Measurements from ENCODE around the gene RPL4. TPM values are rescaled to one million over a fixed set of nuclear protein-coding genes. Genes with fewer than 3 reads are reported as not detected.

The RPL4 gene
- polyA plus RNA-seq, 3 donors = 533 to 1,696 (median 536) TPM

DNA sequence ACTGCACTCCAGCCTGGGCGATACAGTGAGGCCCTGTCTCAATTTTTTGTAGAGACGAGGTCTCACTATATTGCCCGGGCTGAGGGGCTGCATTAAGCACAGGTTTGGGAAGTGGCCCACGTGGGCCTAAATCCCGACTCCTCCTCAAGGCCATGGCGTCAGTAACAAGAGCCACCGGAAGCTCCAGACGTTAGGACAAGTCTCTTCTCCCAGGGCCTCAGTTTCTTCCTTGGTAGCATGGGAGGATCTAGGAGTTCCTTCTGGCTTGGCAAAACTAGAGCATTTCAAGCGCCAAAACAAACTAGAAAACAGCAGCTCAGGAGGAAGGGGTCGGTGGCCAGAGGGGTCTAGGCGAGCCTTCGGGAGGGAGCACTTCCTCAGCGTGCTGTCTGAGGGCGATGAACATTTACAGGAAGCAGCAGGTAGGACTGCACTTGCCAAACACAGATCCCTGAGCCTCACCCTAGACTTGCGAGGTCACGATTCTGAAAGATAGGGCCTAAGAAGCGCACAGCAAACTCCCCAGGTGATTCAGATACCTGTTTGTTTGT lies 7.6 kb downstream of the RPL4 start:
- peak overlapping the region; percentile 94 to 96 for H3K4me3 Mint-ChIP-seq
- peaks cover 46 to 60% of the 10 kb centered on the region in 2 donors for H3K36me3 ChIP-seq (replicated peaks in 1 of 2; ENCODE audit: control insufficient read depth in 1 of 2, insufficient read depth in 2 of 2, low read length in 2 of 2)
- peak overlapping the region; percentile 95 for H3K4me2 ChIP-seq (replicated peaks; ENCODE audit: extremely low read depth, low read length, poor library complexity, severe bottlenecking)
- H3K4me3 ChIP-seq (replicated peaks in 1 of 3; ENCODE audit: low read depth in 2 of 3, low read length in 3 of 3) = peak overlapping the region; percentile 74 to 95 (median 75)
- H3K9me3 ChIP-seq (replicated peaks in 1 of 2; ENCODE audit: control insufficient read depth in 1 of 2, insufficient read depth in 1 of 2, low read length in 2 of 2) = no peaks in the 10 kb centered on the region
- H2AFZ ChIP-seq (ENCODE audit: insufficient read depth, low read depth, low read length, poor library complexity, severe bottlenecking) = peak overlapping the region; percentile 89
- DNase-seq = peak in 2 of 3 donors; percentile 23 to 47
- peaks cover 0 to 2% (median 0%) of the 10 kb centered on the region in 3 donors for H3K27me3 Mint-ChIP-seq (ENCODE audit: low read depth in 3 of 3)
- peaks cover 37% of the 10 kb centered on the region for H4K20me1 ChIP-seq (ENCODE audit: insufficient read depth, low read length)
- peak overlapping the region; percentile 94 to 99 (median 98) for H3K27ac Mint-ChIP-seq
- intact Hi-C loops (cut with micrococcal nuclease) = loop anchor here in 1 of 2 donors (10.0 kb wide), 1 partner anchor 142 kb away; the partner anchor contains the start of gene TIPIN
- H3K79me2 ChIP-seq (ENCODE audit: insufficient read depth, low read length) = peaks cover 52% of the 10 kb centered on the region
- peak overlapping the region; percentile 90 for H3K9ac ChIP-seq (ENCODE audit: insufficient read depth, low read length, poor library complexity, severe bottlenecking)
- no peaks in the 10 kb centered on the region for H3K27me3 ChIP-seq (ENCODE audit: control insufficient read depth in 2 of 2, insufficient read depth in 2 of 2, low read length in 2 of 2)
- peaks cover 46 to 63% of the 10 kb centered on the region in 2 donors for H3K4me1 ChIP-seq (ENCODE audit: control insufficient read depth in 1 of 2, insufficient read depth in 2 of 2, low read length in 2 of 2)
- TF ChIP-seq CTCF (IDR thresholded peaks at IDR 0.05) = no peak
- peaks cover 48% of the 10 kb centered on the region for H3K4me1 Mint-ChIP-seq
- H3K36me3 Mint-ChIP-seq = peaks cover 59 to 64% of the 10 kb centered on the region in 2 donors
- peak overlapping the region; percentile 84 to 97 for H3K27ac ChIP-seq (ENCODE audit: low read depth in 1 of 2, low read length in 2 of 2)
- WGBS (ENCODE audit: insufficient coverage) = 19% methylated on average over 14 of the region's 17 CpGs
- H3K9me3 Mint-ChIP-seq = peaks cover 0 to 2% (median 0%) of the 10 kb centered on the region in 7 donors

GRCh38 chr15:66494262-66494661 lies 10.4 kb downstream of the RPL4 start:
- Histone ChIP-seq H3K4me3 (replicated peaks in 1 of 3; ENCODE audit: low read depth in 2 of 3, low read length in 3 of 3) (peak overlapping the region in 1 of 3 experiments; percentile 34), H2AFZ (ENCODE audit: insufficient read depth, low read depth, low read length, poor library complexity, severe bottlenecking) (no peak overlapping the region), H3K27me3 (ENCODE audit: control insufficient read depth in 2 of 2, insufficient read depth in 2 of 2, low read length in 2 of 2) (no peaks in the 10 kb centered on the region), H4K20me1 (ENCODE audit: insufficient read depth, low read length) (peaks cover 24% of the 10 kb centered on the region), H3K4me2 (replicated peaks; ENCODE audit: extremely low read depth, low read length, poor library complexity, severe bottlenecking) (peak overlapping the region; percentile 42), H3K36me3 (replicated peaks in 1 of 2; ENCODE audit: control insufficient read depth in 1 of 2, insufficient read depth in 2 of 2, low read length in 2 of 2) (peaks cover 45 to 60% of the 10 kb centered on the region in 2 donors), H3K9me3 (replicated peaks in 1 of 2; ENCODE audit: control insufficient read depth in 1 of 2, insufficient read depth in 1 of 2, low read length in 2 of 2) (no peaks in the 10 kb centered on the region), H3K27ac (ENCODE audit: low read depth in 1 of 2, low read length in 2 of 2) (peak overlapping the region in 1 of 2 donors; percentile 75), H3K9ac (ENCODE audit: insufficient read depth, low read length, poor library complexity, severe bottlenecking) (no peak overlapping the region), H3K79me2 (ENCODE audit: insufficient read depth, low read length) (peaks cover 38% of the 10 kb centered on the region), H3K4me1 (ENCODE audit: control insufficient read depth in 1 of 2, insufficient read depth in 2 of 2, low read length in 2 of 2) (peaks cover 46 to 59% of the 10 kb centered on the region in 2 donors)
- peaks cover 58 to 62% of the 10 kb centered on the region in 2 donors for H3K36me3 Mint-ChIP-seq
- peak overlapping the region; percentile 6 to 74 for H3K4me3 Mint-ChIP-seq
- H3K27me3 Mint-ChIP-seq (ENCODE audit: low read depth in 3 of 3) = peaks cover 0 to 2% (median 0%) of the 10 kb centered on the region in 3 donors
- H3K27ac Mint-ChIP-seq = peak overlapping the region; percentile 82 to 95 (median 90)
- intact Hi-C loops (cut with micrococcal nuclease) = loop anchor here in 1 of 2 donors (10.0 kb wide), 1 partner anchor 139 kb away; the partner anchor contains the start of gene TIPIN
- no peak for TF ChIP-seq CTCF (IDR thresholded peaks at IDR 0.05)
- H3K4me1 Mint-ChIP-seq = peaks cover 49% of the 10 kb centered on the region
- DNase-seq = peak in 2 of 3 donors; percentile 11 to 32
- peaks cover 0 to 2% (median 0%) of the 10 kb centered on the region in 7 donors for H3K9me3 Mint-ChIP-seq
- 0% methylated on average over 1 of the region's 2 CpGs for WGBS (ENCODE audit: insufficient coverage)
